ENCODE results near the gene CA11.
"Not testable (repeated sequence)": the region's sequence is repeated elsewhere in the genome, so short reads cannot be mapped to it uniquely, and the experiment has no call there.

The CA11 gene

GRCh38 chr19:48646001-48646721 lies at the start of gene CA11:
CA11 (minus strand) TSS chr19:48646187; CDS start chr19:48645632, 555 bp downstream.
- DNase-seq (ENCODE audit: low read depth): peak; percentile 91

GRCh38 chr19:48693629-48694028 lies 47.6 kb upstream of the CA11 start:
- DNase-seq (ENCODE audit: low read depth); H3K4me3 ChIP-seq (ENCODE audit: low read depth, low read length): not testable (repeated sequence)

More at GRCh38 chr19:48646001-48646721, at the start of gene CA11:
- H3K4me3 ChIP-seq (ENCODE audit: low read depth, low read length): peak within 1 kb of the TSS; percentile 68
- peak; percentile 92 for TF ChIP-seq CTCF (IDR thresholded peaks at IDR 0.05; ENCODE audit: insufficient read depth, low read depth, low read length, missing control alignments)

- no peak for DNase-seq (ENCODE audit: low read depth)
- no peak for TF ChIP-seq CTCF (IDR thresholded peaks at IDR 0.05; ENCODE audit: insufficient read depth, low read depth, low read length, missing control alignments)
Measured at GRCh38 chr19:48689449-48689848, 43.5 kb upstream of the CA11 start.

GRCh38 chr19:48687776-48688175 lies 41.8 kb upstream of the CA11 start:
- DNase-seq (ENCODE audit: low read depth): no peak
- H3K4me3 ChIP-seq (ENCODE audit: low read depth, low read length): no peak overlapping the region
- TF ChIP-seq CTCF (IDR thresholded peaks at IDR 0.05; ENCODE audit: insufficient read depth, low read depth, low read length, missing control alignments): no peak

More at GRCh38 chr19:48689449-48689848, 43.5 kb upstream of the CA11 start:
- H3K4me3 ChIP-seq (ENCODE audit: low read depth, low read length): no peak overlapping the region

GRCh38 chr19:48686637-48687036 lies 40.6 kb upstream of the CA11 start:
- not testable (repeated sequence) for H3K4me3 ChIP-seq (ENCODE audit: low read depth, low read length); DNase-seq (ENCODE audit: low read depth)

GRCh38 chr19:48686088-48686487 lies 40.1 kb upstream of the CA11 start:
- no peak for DNase-seq (ENCODE audit: low read depth)
- H3K4me3 ChIP-seq (ENCODE audit: low read depth, low read length): no peak overlapping the region
- TF ChIP-seq CTCF (IDR thresholded peaks at IDR 0.05; ENCODE audit: insufficient read depth, low read depth, low read length, missing control alignments): no peak

- no peak for DNase-seq (ENCODE audit: low read depth)
- no peak overlapping the region for H3K4me3 ChIP-seq (ENCODE audit: low read depth, low read length)
- TF ChIP-seq CTCF (IDR thresholded peaks at IDR 0.05; ENCODE audit: insufficient read depth, low read depth, low read length, missing control alignments): no peak
Measured at GRCh38 chr19:48685583-48685982, 39.6 kb upstream of the CA11 start.

GRCh38 chr19:48683349-48683748 lies 37.4 kb upstream of the CA11 start:
- no peak for TF ChIP-seq CTCF (IDR thresholded peaks at IDR 0.05; ENCODE audit: insufficient read depth, low read depth, low read length, missing control alignments)
- DNase-seq (ENCODE audit: low read depth): no peak
- no peak overlapping the region for H3K4me3 ChIP-seq (ENCODE audit: low read depth, low read length)
